Stimulated activated CD8-positive, alpha-beta memory T cell treated with anti-CD3 and anti-CD28 coated beads, Interleukin-7, amount 100 ng/mL, for 24 hours (primary cell): ENCODE data around the gene CELSR3.

ENCODE experiments used
- DNase-seq: peaks from one replicate; pipeline ENCODE4 v3.0.0-alpha.2; 2020; ENCODE audit warnings: low read depth

CELSR3 gene

GRCh38 chr3:48661501-48662144 is 1.1 kb downstream of the CELSR3 start:
- DNase-seq, result peak; percentile 47

DNA sequence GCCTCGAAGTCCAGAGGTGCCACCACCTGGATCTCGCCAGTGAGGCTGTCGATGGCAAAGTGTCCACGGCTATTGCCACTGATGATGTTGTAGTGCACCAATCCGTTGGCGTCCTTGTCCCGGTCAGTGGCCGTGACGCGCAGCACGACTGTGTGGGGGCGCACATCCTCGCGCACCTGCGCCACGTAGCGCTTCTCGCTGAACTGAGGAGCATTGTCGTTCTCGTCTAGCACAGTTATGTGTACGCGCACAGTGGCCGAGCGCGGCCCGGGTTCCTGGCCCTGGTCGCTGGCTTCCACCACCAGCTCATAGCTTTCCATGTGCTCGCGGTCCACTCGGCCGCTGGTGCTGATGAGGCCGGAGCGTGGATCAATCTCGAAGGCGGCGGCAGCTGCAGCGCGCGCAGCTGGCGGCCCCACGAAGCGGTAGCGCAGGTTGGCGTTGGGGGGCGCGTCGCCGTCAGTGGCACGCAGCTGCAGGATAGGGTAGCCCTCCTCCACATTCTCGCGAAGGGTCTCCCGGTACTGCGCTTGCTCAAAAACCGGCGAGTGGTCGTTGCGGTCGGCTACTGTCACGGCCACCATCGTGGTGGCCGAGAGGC is 1.8 kb downstream of the CELSR3 start:
- DNase-seq, result no peak

- DNase-seq, result no peak
Observed at GRCh38 chr3:48656841-48657281, 5.8 kb downstream of the CELSR3 start.

DNA sequence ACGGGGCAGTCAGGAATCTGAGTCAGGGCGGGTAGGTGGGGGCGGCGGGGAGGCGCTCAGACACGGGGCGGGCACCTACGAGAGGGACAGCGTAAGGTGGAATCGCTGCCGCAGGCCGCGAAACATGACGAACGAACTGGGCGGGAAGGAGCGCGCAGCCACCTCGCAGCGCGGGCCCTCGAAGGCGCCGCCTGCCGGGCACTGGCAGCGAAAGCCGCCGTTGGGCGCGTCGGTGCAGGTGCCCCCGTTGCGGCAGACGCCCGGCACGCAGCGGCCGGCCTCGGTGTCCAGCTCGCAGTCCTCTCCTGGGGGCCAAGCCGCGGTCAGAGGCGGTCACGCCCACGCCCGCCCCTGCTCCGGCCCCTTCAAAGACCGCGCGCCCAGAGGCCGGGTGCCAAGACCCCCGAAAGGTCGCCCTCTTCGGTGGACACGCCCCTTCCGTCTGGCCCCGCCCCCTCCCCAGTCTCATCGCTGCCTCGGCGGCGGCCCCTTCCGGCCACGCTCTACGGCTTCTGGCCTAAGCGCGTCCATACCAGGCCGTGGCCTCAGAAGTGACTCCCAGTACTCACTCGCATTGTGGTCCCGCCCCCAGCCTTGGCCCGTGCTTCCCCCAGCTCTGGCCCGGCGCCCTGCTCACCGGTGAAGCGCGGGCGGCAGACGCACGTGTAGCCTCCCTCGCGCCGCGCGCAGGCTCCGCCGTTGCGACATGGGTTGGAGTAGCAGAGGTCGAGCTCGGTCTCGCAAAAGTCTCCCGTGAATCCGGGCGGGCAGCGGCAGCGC is 6.4 kb downstream of the CELSR3 start:
- DNase-seq, result peak; percentile 63

GRCh38 chr3:48655606-48656005 is 7.1 kb downstream of the CELSR3 start:
- no peak for DNase-seq

GRCh38 chr3:48655063-48655462 is 7.6 kb downstream of the CELSR3 start:
- DNase-seq, result no peak

DNA sequence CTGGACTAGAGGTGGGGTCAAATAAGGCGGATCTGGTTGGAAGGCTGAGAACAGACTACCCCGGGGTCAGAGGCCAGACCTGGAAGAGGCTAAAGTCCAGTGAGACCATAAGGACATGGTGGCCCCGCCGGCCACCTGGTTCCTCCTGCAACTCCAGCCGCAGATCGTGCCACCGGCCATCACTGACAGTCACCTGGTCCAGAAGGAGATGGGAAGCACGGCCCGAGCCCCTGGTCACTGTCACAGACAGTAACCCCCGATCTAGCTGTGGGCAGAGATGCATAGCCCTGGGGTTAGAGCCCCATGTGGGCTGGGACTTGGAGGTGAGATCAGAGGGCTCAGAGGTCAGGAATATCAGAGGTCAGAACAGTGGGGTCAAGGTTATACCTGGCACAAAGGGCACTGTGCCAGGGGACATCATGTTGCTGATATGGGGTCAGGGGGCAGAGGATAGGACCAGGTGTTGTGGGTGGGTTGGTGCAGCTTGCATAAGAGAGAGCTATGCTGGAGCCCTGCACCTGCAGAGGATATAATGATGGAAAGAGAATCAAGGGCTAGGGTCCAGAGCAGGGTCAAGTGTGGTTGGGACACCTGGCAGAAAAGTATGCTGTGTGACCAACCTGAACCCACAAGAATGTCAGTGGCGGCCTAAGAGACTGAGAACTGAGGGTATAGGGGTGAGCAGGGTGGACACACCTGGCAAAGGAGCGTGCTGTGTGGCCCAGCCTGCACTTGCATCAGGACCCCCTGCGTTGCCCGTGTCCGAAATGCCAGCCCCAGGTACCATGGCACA is 9.6 kb downstream of the CELSR3 start:
- no peak for DNase-seq

- DNase-seq, result no peak
Observed at GRCh38 chr3:48651771-48652170, 10.9 kb downstream of the CELSR3 start.

DNA sequence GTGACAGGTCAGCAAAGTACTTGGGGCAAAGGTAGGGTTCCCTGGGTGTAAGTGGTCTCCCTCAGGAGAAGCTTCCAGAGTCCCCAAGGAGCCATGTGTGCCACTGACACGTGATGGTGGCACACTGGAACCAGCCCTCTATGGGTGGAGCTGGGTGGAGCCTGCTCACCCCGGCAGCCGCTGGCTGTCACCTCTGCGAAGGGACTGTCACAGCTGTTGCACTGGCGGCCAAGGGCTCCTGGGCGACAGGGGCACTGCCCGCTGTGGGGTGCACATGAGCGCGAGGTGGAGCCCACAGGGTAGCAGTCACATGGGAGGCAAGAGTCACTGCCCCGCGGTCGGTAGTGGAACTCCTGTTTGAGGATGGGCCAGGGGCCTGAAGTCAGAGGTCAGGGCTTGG is 12.0 kb downstream of the CELSR3 start:
- no peak for DNase-seq

DNA sequence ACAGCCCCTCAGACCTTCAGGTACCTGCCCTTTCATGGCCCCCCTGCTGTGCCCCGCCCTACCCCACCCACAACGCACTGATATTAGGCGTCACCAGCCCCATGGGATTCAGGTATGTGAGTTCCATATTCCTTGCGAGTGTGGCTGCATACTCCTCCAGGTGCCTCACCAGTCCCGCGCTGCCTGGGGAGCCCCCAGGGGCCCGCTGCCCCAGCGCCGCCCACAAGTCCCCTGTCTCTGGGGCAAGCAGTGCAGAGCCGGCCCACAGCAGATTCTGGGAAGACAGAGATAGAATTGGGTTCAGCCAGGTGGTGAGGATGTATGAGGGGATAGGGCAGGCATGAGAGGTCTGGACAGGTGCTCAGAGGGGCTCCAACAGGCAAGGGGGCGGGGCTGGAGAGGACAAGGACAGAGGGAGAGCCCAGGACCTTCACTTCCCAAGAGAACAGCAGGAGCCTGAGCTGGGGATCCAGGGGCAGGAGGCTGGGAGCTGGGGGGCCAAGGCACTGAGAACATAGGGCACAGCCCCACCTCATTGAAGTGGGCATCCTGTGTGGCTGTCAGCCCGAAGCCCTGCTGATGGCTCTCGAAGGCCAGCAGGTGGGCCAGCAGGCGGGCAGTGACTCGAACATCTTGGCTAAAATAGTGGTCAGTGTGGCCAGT is 14.4 kb downstream of the CELSR3 start:
- DNase-seq, result no peak

- no peak for DNase-seq
Observed at GRCh38 chr3:48647714-48648113, 15.0 kb downstream of the CELSR3 start.

DNA sequence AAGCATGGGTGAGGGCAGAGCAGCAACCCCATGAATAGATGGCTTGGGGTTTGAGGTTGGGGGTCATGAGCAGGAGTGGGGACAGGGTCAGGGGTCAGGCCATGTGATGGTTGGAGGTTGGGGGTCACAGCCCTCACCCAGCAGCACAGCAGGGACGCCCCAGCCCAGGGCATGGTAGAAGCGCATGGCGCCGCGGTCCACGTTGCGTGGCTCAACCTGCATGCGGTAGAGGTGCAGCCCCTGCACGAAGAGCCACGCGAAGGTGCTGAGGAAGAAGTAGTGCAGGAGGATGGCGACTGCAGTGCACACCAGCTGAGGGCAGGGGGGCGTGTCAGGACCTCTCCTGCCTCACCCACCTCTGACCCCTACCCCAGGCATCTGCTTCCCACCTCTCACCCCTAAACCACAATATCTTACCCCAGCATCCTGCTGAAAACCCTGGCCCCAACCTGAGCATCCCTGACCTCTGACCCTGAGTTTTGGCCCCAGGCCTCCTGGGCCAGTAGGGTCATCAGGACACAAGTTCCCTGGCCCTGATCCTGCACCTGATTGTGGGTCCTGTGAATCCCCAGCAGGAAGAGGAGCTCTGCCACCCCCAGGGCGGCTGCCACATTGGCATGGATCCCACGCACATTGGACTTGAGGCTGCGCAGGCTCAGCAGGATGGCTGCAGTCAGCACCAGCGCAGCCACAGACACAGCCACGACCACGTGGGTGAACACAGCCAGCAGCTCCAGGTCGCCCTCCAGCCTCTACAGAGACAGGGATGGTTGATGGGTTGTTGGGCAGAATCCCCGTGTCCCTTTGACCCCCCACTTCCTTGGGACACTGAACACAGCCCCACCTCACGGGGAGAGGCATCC is 17.6 kb downstream of the CELSR3 start:
- no peak for DNase-seq

- no peak for DNase-seq
Observed at GRCh38 chr3:48642605-48643004, 20.1 kb downstream of the CELSR3 start.

GRCh38 chr3:48641396-48641795 is 21.3 kb downstream of the CELSR3 start:
- DNase-seq, result no peak

GRCh38 chr3:48639944-48640606 is 22.6 kb downstream of the CELSR3 start:
- DNase-seq, result no peak

- no peak for DNase-seq
Observed at GRCh38 chr3:48637305-48637704, 25.4 kb downstream of the CELSR3 start.

DNA sequence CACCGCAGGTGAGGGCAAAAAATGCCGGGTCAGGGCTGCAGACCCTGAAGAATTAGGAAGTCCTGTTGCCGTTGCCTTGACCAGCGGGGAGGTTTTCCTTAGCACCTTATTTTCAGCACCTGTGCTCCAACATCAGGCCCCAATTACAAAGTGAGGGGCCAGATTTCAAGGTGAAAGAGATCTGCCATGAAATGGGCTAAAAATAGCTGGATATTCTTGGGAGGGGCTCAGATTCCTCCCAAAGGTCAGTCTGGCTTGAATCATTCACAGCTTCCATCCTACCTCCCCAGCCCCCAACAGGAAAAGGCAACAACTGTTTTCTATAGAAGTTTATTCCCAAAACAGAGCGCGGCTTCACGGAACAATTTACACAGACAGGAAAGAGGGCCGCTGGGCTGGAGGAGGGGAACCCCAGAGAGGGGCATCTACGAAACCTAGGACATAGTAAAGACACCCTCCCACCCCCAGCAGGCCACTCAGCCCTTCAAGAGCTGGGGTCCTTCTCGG is 26.5 kb downstream of the CELSR3 start:
- no peak for DNase-seq

DNA sequence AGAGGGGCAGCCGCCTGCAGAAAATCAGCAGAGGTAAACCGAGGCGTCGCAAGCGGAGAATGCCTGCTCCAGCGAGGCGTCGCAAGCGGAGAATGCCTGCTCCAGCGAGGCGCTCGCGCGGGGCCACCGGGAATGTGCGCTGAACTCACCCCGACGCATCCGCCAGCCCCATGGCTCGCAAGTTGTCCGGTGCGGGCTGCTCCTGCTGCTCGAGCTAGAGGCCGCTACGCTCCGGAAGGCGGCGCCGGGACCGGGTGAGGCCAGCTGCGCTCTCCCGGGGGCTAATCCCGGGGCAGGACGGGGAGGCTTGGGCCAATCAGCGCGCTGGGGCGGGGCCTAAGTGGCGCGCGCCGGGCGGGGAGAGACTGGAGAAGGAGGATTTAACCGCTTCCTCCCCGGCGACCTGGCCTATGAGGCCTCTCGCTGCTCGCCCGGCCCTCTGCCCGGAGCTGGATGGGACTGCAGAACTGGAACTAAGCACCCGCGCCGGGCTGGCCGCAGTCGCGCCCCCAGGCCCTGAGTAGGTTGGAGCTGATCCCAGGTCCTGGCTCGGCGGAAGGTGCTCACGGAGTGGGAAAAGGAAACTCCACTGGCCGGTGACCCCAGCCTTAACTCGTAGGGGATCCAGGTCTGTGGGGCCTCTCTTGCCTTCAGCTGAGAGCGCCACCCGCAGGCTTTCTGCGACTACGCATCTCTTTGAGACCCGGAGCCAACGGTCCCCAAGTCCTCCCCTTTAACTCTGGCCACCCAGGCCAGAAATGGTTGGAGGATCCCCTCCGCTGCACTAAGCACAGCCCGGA is 27.3 kb downstream of the CELSR3 start, which contains the start of gene SLC26A6:
Gene SLC26A6 (minus strand): TSS at position 240 of the 800 bp plus-strand sequence. CDS start 68 bp downstream, at position 172.
- DNase-seq, result peak; percentile 92

GRCh38 chr3:48634661-48635221 is 27.9 kb downstream of the CELSR3 start:
- DNase-seq, result peak; percentile 30
